Measurements from ENCODE around the gene PPP1R9B.

The PPP1R9B gene

GRCh38 chr17:50188531-50188920 lies 38.0 kb upstream of the PPP1R9B start:
- TF ChIP-seq CTCF (IDR thresholded peaks at IDR 0.05): no peak
- Mint-ChIP-seq H3K36me3 (ENCODE audit: low read depth) (peaks cover 39% of the 10 kb centered on the region), H3K27me3 (ENCODE audit: low read depth, poor library complexity) (no peaks in the 10 kb centered on the region), H3K27ac (no peak overlapping the region), H3K4me3 (no peak overlapping the region), H3K4me1 (peaks cover 23% of the 10 kb centered on the region), H3K9me3 (no peaks in the 10 kb centered on the region)
- DNase-seq: no peak

- H3K27me3 Mint-ChIP-seq (ENCODE audit: low read depth, poor library complexity): no peaks in the 10 kb centered on the region
- H3K27ac Mint-ChIP-seq: peak overlapping the region; percentile 68
- H3K4me3 Mint-ChIP-seq: no peak overlapping the region
- H3K9me3 Mint-ChIP-seq: no peaks in the 10 kb centered on the region
- H3K4me1 Mint-ChIP-seq: peaks cover 29% of the 10 kb centered on the region
- no peak for DNase-seq
- peaks cover 34% of the 10 kb centered on the region for H3K36me3 Mint-ChIP-seq (ENCODE audit: low read depth)
- TF ChIP-seq CTCF (IDR thresholded peaks at IDR 0.05): no peak
These were observed 37.5 kb upstream of the PPP1R9B start for GRCh38 chr17:50187751-50188530.

- Mint-ChIP-seq H3K27me3 (ENCODE audit: low read depth, poor library complexity) (no peaks in the 10 kb centered on the region), H3K4me3 (no peak overlapping the region)
- no peak for TF ChIP-seq CTCF (IDR thresholded peaks at IDR 0.05)
These were observed 36.9 kb upstream of the PPP1R9B start for GRCh38 chr17:50187394-50187725.

GRCh38 chr17:50186661-50187393 lies 36.4 kb upstream of the PPP1R9B start:
- Mint-ChIP-seq H3K27me3 (ENCODE audit: low read depth, poor library complexity) (peaks cover 4% of the 10 kb centered on the region), H3K4me3 (no peak overlapping the region), H3K9me3 (no peaks in the 10 kb centered on the region), H3K27ac (peak overlapping the region; percentile 39), H3K36me3 (ENCODE audit: low read depth) (peaks cover 34% of the 10 kb centered on the region), H3K4me1 (peaks cover 36% of the 10 kb centered on the region)
- DNase-seq: no peak
- TF ChIP-seq CTCF (IDR thresholded peaks at IDR 0.05): no peak

More at GRCh38 chr17:50187394-50187725, 36.9 kb upstream of the PPP1R9B start:
- H3K4me1 Mint-ChIP-seq: peaks cover 34% of the 10 kb centered on the region
- H3K9me3 Mint-ChIP-seq: no peaks in the 10 kb centered on the region
- peaks cover 34% of the 10 kb centered on the region for H3K36me3 Mint-ChIP-seq (ENCODE audit: low read depth)
- peak overlapping the region; percentile 39 for H3K27ac Mint-ChIP-seq
- DNase-seq: no peak

- Mint-ChIP-seq H3K4me3 (no peak overlapping the region), H3K27me3 (ENCODE audit: low read depth, poor library complexity) (peaks cover 4% of the 10 kb centered on the region), H3K27ac (no peak overlapping the region), H3K36me3 (ENCODE audit: low read depth) (peaks cover 31% of the 10 kb centered on the region), H3K4me1 (peaks cover 46% of the 10 kb centered on the region), H3K9me3 (no peaks in the 10 kb centered on the region)
- no peak for DNase-seq
- no peak for TF ChIP-seq CTCF (IDR thresholded peaks at IDR 0.05)
These were observed 35.4 kb upstream of the PPP1R9B start for GRCh38 chr17:50185631-50186471.

All from nephron progenitor cell (in vitro differentiated cells).